Measurements from ENCODE around the gene CLDN11. TPM values are rescaled to one million over a fixed set of nuclear protein-coding genes. Genes with fewer than 3 reads are reported as not detected.

CLDN11 gene
- total RNA-seq, 1 donor from 2014 or later = 11.7 TPM

DNA sequence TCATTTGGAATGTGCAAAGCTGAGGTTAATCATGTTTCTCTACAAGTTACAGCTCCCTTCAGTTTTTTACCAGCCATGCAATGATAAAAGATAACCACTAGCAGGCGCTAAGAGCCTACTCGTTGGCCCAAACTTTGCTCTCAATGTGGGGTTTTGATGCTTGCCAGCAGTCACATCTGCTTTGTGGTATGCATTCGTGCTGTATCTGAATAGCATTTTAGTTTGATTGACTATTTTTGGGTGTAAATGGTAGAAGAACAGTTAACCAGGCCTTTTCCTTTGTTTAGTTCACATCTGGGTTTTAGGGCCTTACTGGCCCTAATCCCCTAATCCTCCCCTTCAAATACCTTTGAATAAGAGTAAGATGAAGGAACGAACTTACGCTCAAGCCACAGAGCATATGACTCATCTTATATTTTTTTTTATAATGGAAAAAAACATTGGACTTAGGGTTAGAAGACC lies 4.4 kb upstream of the CLDN11 start:
- peaks cover 6% of the 10 kb centered on the region for H3K4me1 ChIP-seq

DNA sequence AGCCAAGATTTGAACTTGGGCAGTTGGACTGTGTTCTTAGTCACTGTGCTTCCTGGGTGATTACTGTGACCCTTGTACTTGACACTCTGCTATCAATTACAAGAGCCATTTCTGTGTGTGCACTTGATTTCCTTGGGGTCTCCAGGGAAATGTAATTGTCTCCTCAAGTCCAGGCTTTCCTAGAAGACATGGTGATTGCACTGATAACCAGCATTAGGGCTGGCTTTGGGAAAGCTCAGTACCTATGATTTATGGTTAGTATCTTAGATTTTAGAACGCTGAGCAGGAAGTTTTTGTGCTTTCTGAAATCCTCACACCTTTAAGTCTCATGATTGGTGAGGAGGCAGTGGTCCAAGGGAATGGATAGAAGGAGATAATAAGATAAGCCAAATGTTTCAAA lies 1.6 kb upstream of the CLDN11 start:
- ATAC-seq = no peak
- Histone ChIP-seq H3K27ac (no peak overlapping the region), H3K4me3 (no peak overlapping the region), H3K4me1 (peaks cover 14% of the 10 kb centered on the region), H3K9me3 (no peaks in the 10 kb centered on the region), H3K27me3 (peaks cover 18% of the 10 kb centered on the region), H3K36me3 (no peaks in the 10 kb centered on the region)
- intact Hi-C loops (cut with DNase I) = loop anchor here (5.0 kb wide), 1 partner anchor 395 kb away; no protein-coding TSS in a partner anchor
- TF ChIP-seq CTCF (IDR thresholded peaks at IDR 0.05) = no peak
- no peak for DNase-seq

More for the DNA sequence above, 4.4 kb upstream of the CLDN11 start:
- H3K9me3 ChIP-seq = no peaks in the 10 kb centered on the region
- H3K27me3 ChIP-seq = peaks cover 15% of the 10 kb centered on the region
- intact Hi-C loops (cut with DNase I) = no loop called here
- ATAC-seq (peak; percentile 86), DNase-seq (no peak)
- H3K36me3 ChIP-seq = no peaks in the 10 kb centered on the region
- no peak overlapping the region for H3K27ac ChIP-seq
- no peak overlapping the region for H3K4me3 ChIP-seq
- TF ChIP-seq CTCF (IDR thresholded peaks at IDR 0.05) = peak; percentile 97

- peaks cover 18% of the 10 kb centered on the region for H3K27me3 ChIP-seq
- no peaks in the 10 kb centered on the region for H3K36me3 ChIP-seq
- H3K9me3 ChIP-seq = no peaks in the 10 kb centered on the region
- peak overlapping the region; percentile 53 for H3K4me3 ChIP-seq
- peak overlapping the region; percentile 75 for H3K27ac ChIP-seq
- peaks cover 14% of the 10 kb centered on the region for H3K4me1 ChIP-seq
- TF ChIP-seq CTCF (IDR thresholded peaks at IDR 0.05) = no peak
- DNase-seq (no peak), ATAC-seq (peak; percentile 56)
- intact Hi-C loops (cut with DNase I) = loop anchor here (5.0 kb wide), 1 partner anchor 393 kb away; no protein-coding TSS in a partner anchor
Measured at GRCh38 chr3:170419557-170420087, 954 bp downstream of the CLDN11 start.

DNA sequence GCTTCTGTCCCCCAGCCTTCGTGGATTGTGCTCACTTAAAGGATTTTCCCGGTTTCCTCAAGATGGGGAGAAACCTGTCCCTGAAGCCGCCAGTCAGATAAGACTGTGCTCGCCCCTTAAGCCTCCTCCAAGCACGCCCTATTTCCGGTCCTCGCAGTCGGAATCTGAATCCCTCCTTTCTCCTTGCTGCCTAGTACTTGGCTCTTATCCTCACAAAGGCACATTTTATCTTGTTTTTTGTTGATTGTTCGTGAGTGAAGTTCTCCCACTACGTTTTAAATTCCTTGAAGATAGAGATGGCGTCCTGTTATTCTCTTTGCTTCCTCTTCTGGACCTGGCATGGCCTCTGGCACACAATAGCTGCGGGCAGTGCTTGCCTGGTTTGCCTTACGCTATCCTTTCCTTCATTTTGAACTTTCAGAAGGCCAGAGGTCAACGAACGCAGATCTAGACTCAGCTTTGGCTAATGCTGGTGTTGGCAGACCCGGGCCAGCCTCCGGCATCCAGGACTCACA lies 1.7 kb downstream of the CLDN11 start:
- DNase-seq (no peak), ATAC-seq (no peak)

GRCh38 chr3:170421111-170421641 lies 2.5 kb downstream of the CLDN11 start:
- Histone ChIP-seq H3K27ac (peak overlapping the region; percentile 75), H3K9me3 (no peaks in the 10 kb centered on the region), H3K4me3 (peak overlapping the region; percentile 53), H3K36me3 (no peaks in the 10 kb centered on the region), H3K4me1 (peaks cover 14% of the 10 kb centered on the region), H3K27me3 (peaks cover 18% of the 10 kb centered on the region)
- no peak for TF ChIP-seq CTCF (IDR thresholded peaks at IDR 0.05)
- intact Hi-C loops (cut with DNase I) = no loop called here
- DNase-seq (no peak), ATAC-seq (no peak)

More for the DNA sequence above, 1.7 kb downstream of the CLDN11 start:
- TF ChIP-seq CTCF (IDR thresholded peaks at IDR 0.05) = no peak
- H3K27ac ChIP-seq = peak overlapping the region; percentile 75
- peaks cover 14% of the 10 kb centered on the region for H3K4me1 ChIP-seq
- intact Hi-C loops (cut with DNase I) = no loop called here
- H3K27me3 ChIP-seq = peaks cover 18% of the 10 kb centered on the region
- H3K4me3 ChIP-seq = peak overlapping the region; percentile 53
- H3K9me3 ChIP-seq = no peaks in the 10 kb centered on the region
- no peaks in the 10 kb centered on the region for H3K36me3 ChIP-seq

All from upper lobe of right lung (tissue), 1 donor.